ENCODE results near the gene GALP. TPM values are rescaled to one million over a fixed set of nuclear protein-coding genes. Genes with fewer than 3 reads are reported as not detected.

Gene GALP
- total RNA-seq: not detected in 2 replicates

DNA sequence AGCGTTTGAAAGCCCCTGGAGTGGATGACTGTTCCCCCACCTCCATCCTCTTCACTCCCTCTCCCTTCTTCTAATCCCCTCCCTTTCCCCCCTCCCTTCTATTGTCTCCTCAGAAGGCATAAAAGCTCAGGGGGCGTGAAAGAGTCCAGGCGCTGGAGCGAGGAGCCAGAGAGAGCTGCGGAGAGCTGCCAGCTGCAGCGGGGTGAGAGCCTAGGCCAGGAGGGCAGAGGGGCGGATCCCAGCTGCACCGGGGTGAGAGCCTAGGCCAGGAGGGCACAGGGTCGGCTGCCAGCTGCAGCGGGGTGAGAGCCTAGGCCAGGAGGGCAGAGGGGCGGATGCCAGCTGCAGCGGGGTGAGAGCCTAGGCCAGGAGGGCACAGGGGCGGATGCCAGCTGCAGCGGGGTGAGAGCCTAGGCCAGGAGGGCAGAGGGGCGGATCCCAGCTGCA, at the start of gene GALP:
Gene GALP, plus strand, starts transcription at position 148 of the 447 bp plus-strand sequence. CDS start 1,101 bp downstream, outside the sequence.

DNA sequence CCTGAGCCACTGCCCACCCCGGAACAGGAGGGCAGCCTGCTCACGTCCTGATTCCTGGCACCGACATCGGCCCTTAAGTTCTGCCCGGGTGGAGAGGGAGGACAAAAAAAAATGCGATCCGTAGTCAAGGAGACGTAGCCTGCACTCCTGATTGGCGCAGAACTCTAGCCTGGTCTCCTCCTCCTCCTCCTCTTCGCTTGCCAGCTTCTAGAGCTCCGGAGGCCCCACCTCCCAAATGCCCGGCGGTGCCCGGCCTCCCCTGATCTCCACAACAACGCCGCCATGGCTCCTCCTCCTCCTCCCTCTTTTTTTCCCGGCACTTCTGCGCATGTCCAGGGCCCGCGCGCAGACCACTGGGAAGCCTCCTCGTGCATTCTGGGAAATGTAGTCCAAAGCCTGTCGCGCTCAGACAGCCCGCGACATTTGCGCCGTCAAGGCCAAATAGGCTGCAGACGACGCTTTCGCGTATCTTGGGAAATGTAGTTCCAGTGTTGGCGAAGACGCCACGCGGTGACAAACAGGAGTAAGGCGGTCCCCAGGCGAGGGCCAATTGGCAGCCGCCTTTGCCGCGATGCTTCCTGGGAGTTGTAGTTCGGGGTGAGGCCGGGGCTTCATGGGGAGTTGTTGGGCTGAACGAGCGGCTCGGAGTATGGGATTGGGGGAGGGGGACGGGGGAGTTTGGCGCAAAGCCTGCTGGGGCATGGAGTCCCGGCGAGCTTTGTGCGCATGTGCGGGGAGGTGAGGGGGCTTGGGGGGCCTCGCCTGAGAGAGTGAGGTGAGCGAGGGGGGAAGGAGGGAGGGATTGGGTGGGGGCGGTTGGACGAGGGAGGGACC, 35.0 kb upstream of the GALP start, which contains the start of gene ZNF444:
Gene ZNF444, plus strand, starts transcription at position 705 of the 834 bp plus-strand sequence. CDS start 5,625 bp downstream, outside the sequence.

DNA sequence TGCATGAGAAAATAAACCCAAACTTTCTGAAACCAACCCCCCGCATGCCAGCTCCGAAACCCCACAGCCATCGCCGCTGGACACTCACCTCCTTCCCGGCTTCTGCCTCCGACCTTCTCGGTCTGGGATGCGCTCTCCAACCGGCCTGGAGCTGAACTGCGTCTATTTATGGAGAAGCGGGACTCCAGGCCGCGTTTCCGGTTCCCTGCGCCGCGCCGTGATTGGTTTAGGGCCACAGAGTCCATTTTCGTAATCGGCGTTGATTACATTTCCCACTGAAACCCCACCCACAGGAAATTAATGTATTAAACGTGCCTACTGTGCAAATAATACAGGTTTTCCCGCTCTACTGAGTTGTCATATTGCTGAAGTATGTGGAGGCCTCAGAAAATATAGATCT, 21.8 kb downstream of the GALP start, which contains the start of gene ZSCAN5B:
Gene ZSCAN5B, minus strand, starts transcription at position 138 of the 400 bp plus-strand sequence. CDS start 4,731 bp downstream, outside the sequence.

DNA sequence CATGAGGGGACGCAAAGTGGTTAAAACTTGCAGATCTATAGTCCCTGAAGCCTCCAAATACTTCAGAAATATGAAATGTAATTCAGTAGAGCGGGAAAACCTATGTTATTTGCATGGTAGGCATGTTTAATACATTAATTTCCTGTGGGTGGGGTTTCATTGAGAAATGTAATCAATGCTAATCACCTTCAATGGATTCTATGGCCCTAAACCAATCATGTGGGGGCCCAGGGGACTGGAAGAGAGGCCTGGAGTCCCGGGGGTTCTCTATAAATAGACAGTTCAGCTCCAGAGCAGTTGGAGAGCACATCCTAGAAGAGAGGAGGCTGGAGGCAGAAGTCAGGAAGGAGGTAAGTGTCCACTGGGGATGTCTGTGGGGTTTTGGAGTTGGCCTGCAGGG, 26.2 kb downstream of the GALP start, which contains the start of gene ZSCAN5C:
Gene ZSCAN5C, plus strand, starts transcription at position 301 of the 400 bp plus-strand sequence. CDS start 3,641 bp downstream, outside the sequence.

Other genes with a start within 250 kb of the GALP start
- gene NLRP13, start 243.7 kb upstream of the GALP start, total RNA-seq: not detected in 2 replicates
- gene NLRP8, start 228.2 kb upstream of the GALP start, total RNA-seq: not detected in 2 replicates
- not detected in 2 replicates for gene NLRP5, start 189.2 kb upstream of the GALP start, total RNA-seq
- 13.6 and 17.5 TPM in 2 replicates for gene ZNF787, start 54.7 kb upstream of the GALP start, total RNA-seq
- 14.0 and 16.8 TPM in 2 replicates for gene ZNF444, start 34.7 kb upstream of the GALP start, total RNA-seq
- 0.17 TPM in 1 of 2 replicates, not detected in the other for gene ZSCAN5B, start 21.8 kb downstream of the GALP start, total RNA-seq
- gene ZSCAN5C, start 26.3 kb downstream of the GALP start, total RNA-seq: not detected in 2 replicates
- not detected in 2 replicates for gene EDDM13, start 96.7 kb downstream of the GALP start, total RNA-seq
- 1.8 and 3.0 TPM in 2 replicates for gene ZSCAN5A, start 138.8 kb downstream of the GALP start, total RNA-seq
- 1.8 and 2.2 TPM in 2 replicates for gene ZNF582, start 217.5 kb downstream of the GALP start, total RNA-seq
- gene ZNF583, start 228.3 kb downstream of the GALP start, total RNA-seq: 1.2 and 2.2 TPM in 2 replicates

All from bronchus fibroblast of lung (primary cell).